GM19395 (cell line): Measurements from ENCODE around the gene CTBP2.
"Not testable (repeated sequence)": the region's sequence is repeated elsewhere in the genome, so short reads cannot be mapped to it uniquely, and the experiment has no call there.

Source experiments
- ATAC-seq: cut with Tn5 transposase; IDR thresholded peaks from one replicate; pipeline ENCODE4 v1.9.1; 2021; ENCODE audit warnings: mild to moderate bottlenecking, moderate library complexity; ENCODE audit not compliant: unreplicated experiment

Gene CTBP2

GRCh38 chr10:125089469-125089868 lies 70.9 kb downstream of the CTBP2 start:
- no peak for ATAC-seq

- no peak for ATAC-seq
Measured at GRCh38 chr10:125087897-125088215, 72.5 kb downstream of the CTBP2 start.

- no peak for ATAC-seq
Measured at GRCh38 chr10:125087191-125087896, 73.0 kb downstream of the CTBP2 start.

- no peak for ATAC-seq
Measured at GRCh38 chr10:125086691-125087090, 73.7 kb downstream of the CTBP2 start.

- no peak for ATAC-seq
Measured at GRCh38 chr10:125085258-125086054, 74.9 kb downstream of the CTBP2 start.

GRCh38 chr10:125084614-125085257 lies 75.6 kb downstream of the CTBP2 start:
- ATAC-seq, result no peak

GRCh38 chr10:125084191-125084613 lies 76.2 kb downstream of the CTBP2 start:
- ATAC-seq, result no peak

GRCh38 chr10:125083576-125083920 lies 76.8 kb downstream of the CTBP2 start:
- ATAC-seq, result no peak

- no peak for ATAC-seq
Measured at GRCh38 chr10:125082881-125083575, 77.3 kb downstream of the CTBP2 start.

- not testable (repeated sequence) for ATAC-seq
Measured at GRCh38 chr10:125082471-125082870, 77.9 kb downstream of the CTBP2 start.

GRCh38 chr10:125081931-125082330 lies 78.4 kb downstream of the CTBP2 start:
- ATAC-seq, result no peak

GRCh38 chr10:125080984-125081383 lies 79.4 kb downstream of the CTBP2 start:
- no peak for ATAC-seq

GRCh38 chr10:125080296-125080695 lies 80.1 kb downstream of the CTBP2 start:
- no peak for ATAC-seq

GRCh38 chr10:125079091-125079600 lies 81.2 kb downstream of the CTBP2 start:
- no peak for ATAC-seq

- ATAC-seq, result no peak
Measured at GRCh38 chr10:125076891-125077541, 83.3 kb downstream of the CTBP2 start.

GRCh38 chr10:125076121-125076825 lies 84.1 kb downstream of the CTBP2 start:
- ATAC-seq, result no peak

- ATAC-seq, result no peak
Measured at GRCh38 chr10:125073996-125074395, 86.4 kb downstream of the CTBP2 start.

- ATAC-seq, result no peak
Measured at GRCh38 chr10:125072794-125073193, 87.6 kb downstream of the CTBP2 start.

- no peak for ATAC-seq
Measured at GRCh38 chr10:125071008-125071407, 89.4 kb downstream of the CTBP2 start.

- no peak for ATAC-seq
Measured at GRCh38 chr10:125068406-125068805, 92.0 kb downstream of the CTBP2 start.
